Naive thymus-derived CD8-positive, alpha-beta T cell (primary cell): Measurements from ENCODE around the gene ADARB2. TPM values are rescaled to one million over a fixed set of nuclear protein-coding genes. Genes with fewer than 3 reads are reported as not detected.

Experiments
- ATAC-seq, 2 donors: fragments of 150-1000 bp; cut with Tn5 transposase in 1 of 2; sonication (Bioruptor Pico), chemical (Tn5 transposase) in 1 of 2; 1 replicate in 1 of 2; 2 replicates in 1 of 2; pipeline ENCODE4 v1.10.0; 2021; ENCODE audit warnings: mild to moderate bottlenecking in 2 of 2, moderate library complexity in 2 of 2
- POLR2A ChIA-PET: fragments of 350-600 bp; sonication (Branson Sonifier 250); formaldehyde crosslinking; loops from one replicate; lab custom pipeline; 2021; ENCODE audit warnings: antibody characterized with exemption; lab: Charles Lee
- DNase-seq, 10 donors: peaks; one replicate each; pipeline versions ENCODE4 v3.0.0 to v3.0.0-alpha.2; 2020 to 2022
- H3K27ac Mint-ChIP-seq, 10 donors: one replicate each; pipeline ENCODE4 v1.8.0; 2020 to 2022; ENCODE audit warnings: mild to moderate bottlenecking in 10 of 10, mixed read lengths in 10 of 10, moderate library complexity in 4 of 10, inconsistent platforms in 1 of 10
- H3K27me3 Mint-ChIP-seq, 5 donors: one replicate each; pipeline ENCODE4 v1.8.0; 2021 to 2022; ENCODE audit warnings: mixed read lengths in 5 of 5
- H3K36me3 Mint-ChIP-seq, 3 donors: one replicate each; pipeline ENCODE4 v1.8.0; 2020 to 2022; ENCODE audit warnings: mixed read lengths in 3 of 3, mild to moderate bottlenecking in 2 of 3, inconsistent platforms in 1 of 3
- H3K4me1 Mint-ChIP-seq, 4 donors: one replicate each; pipeline ENCODE4 v1.8.0; 2021 to 2022; ENCODE audit warnings: mixed read lengths in 4 of 4
- H3K4me3 Mint-ChIP-seq, 10 donors: one replicate each; pipeline ENCODE4 v1.8.0; 2020 to 2022; ENCODE audit warnings: mild to moderate bottlenecking in 10 of 10, mixed read lengths in 10 of 10, moderate library complexity in 6 of 10, inconsistent platforms in 1 of 10
- H3K9me3 Mint-ChIP-seq, 9 donors: one replicate each; pipeline ENCODE4 v1.8.0; 2020 to 2022; ENCODE audit warnings: mixed read lengths in 9 of 9, mild to moderate bottlenecking in 3 of 9, inconsistent platforms in 1 of 9, moderate library complexity in 1 of 9
- polyA plus RNA-seq, 3 donors: library from polyadenylated mRNA; unstranded; fragments of 300-500 nt; fragmentation: Illumina TruSeq; gene quantifications; one replicate each; pipeline ENCODE4 v1.2.3, GENCODE V29; 2021
- total RNA-seq, 8 experiments: library from RNA in 2 of 8; stranded (reverse) in 2 of 8; gene quantifications; one replicate each; pipeline ENCODE4 v1.2.3 and lab custom pipeline; 2021 to 2026

ADARB2 gene
- total and polyA plus RNA-seq, 5 experiments from 2014 or later, result not detected

DNA sequence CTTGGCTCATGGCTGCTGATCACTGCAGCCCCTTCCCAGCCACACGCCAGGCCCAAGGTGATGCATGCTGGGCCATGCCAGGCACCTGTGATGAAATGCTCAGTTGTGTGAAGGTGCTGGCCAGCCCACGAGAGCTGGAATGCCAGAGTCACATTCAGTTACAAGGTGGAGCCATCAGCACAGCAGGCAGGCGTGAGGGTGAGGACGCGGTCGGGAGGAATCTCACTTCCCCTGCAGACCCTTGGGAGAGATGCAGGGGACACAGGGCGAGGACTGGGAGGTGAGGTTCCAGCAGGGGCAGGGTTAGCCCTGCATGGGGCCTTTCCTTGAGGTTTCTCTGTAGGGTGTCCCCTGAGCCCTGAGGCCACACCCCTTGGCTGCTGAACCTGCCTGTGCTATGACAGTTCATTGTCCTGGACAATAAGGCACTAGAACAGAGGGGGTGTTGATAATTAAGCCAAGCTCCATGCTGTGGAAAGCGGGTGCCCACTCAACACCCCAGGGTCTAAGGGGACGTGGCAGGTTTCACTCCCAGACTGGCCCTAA is 82.4 kb downstream of the ADARB2 start:
- H3K27me3 Mint-ChIP-seq, result peaks cover under 1 to 20% (median 13%) of the 10 kb centered on the region in 5 donors
- H3K4me3 Mint-ChIP-seq, result no peak overlapping the region
- H3K9me3 Mint-ChIP-seq, result no peaks in the 10 kb centered on the region
- no peak for DNase-seq
- no peak for ATAC-seq
- no peaks in the 10 kb centered on the region for H3K36me3 Mint-ChIP-seq
- H3K27ac Mint-ChIP-seq, result no peak overlapping the region
- peaks cover 0 to 6% (median 1%) of the 10 kb centered on the region in 4 donors for H3K4me1 Mint-ChIP-seq
- POLR2A ChIA-PET, result no interaction called here

DNA sequence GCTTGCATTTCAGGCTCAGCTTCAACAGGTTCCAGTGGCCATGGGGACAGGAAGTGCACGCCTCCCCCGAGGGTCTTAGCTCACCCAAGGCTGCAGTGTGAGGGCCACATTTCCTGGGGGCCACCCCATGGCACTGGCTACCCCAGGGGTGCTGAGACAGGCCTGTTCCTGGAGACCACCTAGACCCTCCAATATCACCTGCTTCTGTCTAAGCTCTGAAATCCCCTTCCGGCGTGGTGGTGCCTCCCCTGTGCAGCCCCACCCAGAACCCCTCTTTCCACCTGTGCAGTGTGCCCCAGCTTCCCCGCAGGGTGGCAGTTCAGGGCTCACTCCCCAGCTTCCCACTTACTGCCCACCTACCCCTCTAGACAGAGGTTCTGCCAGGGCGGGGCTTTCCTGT is 83.1 kb downstream of the ADARB2 start:
- peaks cover 0 to 18% (median 13%) of the 10 kb centered on the region in 5 donors for H3K27me3 Mint-ChIP-seq
- no peaks in the 10 kb centered on the region for H3K36me3 Mint-ChIP-seq
- H3K27ac Mint-ChIP-seq, result peak overlapping the region in 1 of 10 donors; percentile 86
- ATAC-seq, result no peak
- no peak overlapping the region for H3K4me3 Mint-ChIP-seq
- POLR2A ChIA-PET, result no interaction called here
- no peaks in the 10 kb centered on the region for H3K9me3 Mint-ChIP-seq
- peaks cover 0 to 6% (median 1%) of the 10 kb centered on the region in 4 donors for H3K4me1 Mint-ChIP-seq
- no peak for DNase-seq

DNA sequence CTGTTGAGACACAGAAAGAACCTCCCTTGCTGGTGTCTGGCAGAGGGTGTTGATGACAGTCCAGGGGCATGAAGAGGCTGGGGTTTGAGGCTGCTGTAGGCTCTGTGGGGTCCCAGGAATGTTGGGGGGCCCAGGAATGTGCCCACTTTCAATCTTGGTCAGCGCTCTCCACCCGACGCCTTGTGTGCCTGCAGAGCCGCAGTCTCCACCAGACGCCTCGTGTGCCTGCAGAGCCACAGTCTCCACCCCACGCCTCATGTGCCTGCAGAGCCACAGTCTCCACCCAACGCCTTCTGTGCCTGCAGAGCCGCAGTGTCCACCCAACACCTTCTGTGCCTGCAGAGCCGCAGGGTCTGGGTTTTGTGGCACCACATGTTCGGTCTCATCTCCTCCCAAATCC is 84.0 kb downstream of the ADARB2 start:
- POLR2A ChIA-PET, result no interaction called here
- Mint-ChIP-seq H3K27me3 (peaks cover 0 to 16% (median 10%) of the 10 kb centered on the region in 5 donors), H3K36me3 (no peaks in the 10 kb centered on the region), H3K4me3 (no peak overlapping the region), H3K27ac (no peak overlapping the region), H3K9me3 (no peaks in the 10 kb centered on the region), H3K4me1 (peaks cover 0 to 5% (median 1%) of the 10 kb centered on the region in 4 donors)
- ATAC-seq (no peak), DNase-seq (no peak)

DNA sequence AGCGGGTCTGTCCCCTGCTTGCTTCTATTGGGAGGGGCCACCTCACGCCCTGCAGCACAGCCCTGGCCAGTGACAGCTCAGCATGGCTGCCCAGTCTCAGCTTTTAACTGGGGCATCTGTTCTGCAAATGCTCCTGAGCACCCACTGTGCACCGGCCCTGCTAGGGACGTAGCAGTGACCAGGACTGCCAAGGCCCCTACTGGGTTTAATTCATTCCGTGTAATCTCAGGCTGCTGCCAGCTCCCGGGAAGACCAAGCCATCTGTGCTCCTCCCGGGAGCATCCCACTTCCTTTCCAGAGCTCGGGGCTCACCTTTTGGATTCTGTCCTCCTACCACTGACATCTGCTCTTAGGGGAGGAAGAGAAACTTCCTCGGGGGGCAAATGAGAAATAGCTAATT is 85.2 kb downstream of the ADARB2 start:
- H3K27ac Mint-ChIP-seq, result no peak overlapping the region
- no peak for DNase-seq

DNA sequence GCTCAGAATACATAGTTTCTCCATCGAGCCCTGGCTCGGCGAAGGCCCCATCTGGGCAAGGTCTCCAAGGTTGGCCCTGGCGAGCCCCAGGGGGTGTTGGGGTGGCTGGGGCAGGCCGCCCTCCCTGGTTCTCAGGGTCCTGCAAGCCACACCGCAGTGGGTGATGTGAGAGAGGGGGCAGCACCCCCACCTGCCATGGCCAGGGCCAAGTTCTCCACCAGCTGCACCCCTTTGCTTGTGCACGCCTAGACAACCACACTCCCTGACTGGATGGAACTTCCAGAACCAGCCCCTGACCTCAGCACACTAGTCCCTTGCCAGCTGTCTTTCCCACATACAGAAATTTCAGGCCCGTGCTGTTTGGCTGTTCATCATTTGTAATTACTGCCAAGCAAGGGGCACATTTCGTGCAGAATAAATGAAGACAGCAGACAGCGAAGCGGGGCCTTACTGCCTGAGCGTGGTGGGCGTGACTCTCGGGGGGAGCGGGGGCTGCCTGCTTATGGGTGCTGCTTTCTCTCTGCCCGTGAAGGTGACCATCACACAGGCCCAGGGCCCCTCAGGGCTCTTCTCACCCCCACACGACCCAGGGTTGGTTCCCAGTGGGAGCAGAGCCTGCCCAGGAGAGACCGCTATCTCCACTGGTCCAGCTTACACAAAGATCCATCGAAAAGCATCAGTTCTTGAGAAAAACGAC is 85.9 kb downstream of the ADARB2 start:
- peaks cover 0 to 9% (median 1%) of the 10 kb centered on the region in 5 donors for H3K27me3 Mint-ChIP-seq
- H3K27ac Mint-ChIP-seq, result no peak overlapping the region
- no peak for DNase-seq
- POLR2A ChIA-PET, result no interaction called here
- H3K4me3 Mint-ChIP-seq, result no peak overlapping the region
- H3K9me3 Mint-ChIP-seq, result no peaks in the 10 kb centered on the region
- peaks cover 0 to 3% (median 0%) of the 10 kb centered on the region in 4 donors for H3K4me1 Mint-ChIP-seq
- ATAC-seq, result no peak
- no peaks in the 10 kb centered on the region for H3K36me3 Mint-ChIP-seq

More for the DNA sequence above, 85.2 kb downstream of the ADARB2 start:
- H3K27me3 Mint-ChIP-seq, result peaks cover 0 to 9% (median 1%) of the 10 kb centered on the region in 5 donors
- ATAC-seq, result no peak
- H3K36me3 Mint-ChIP-seq, result no peaks in the 10 kb centered on the region
- POLR2A ChIA-PET, result no interaction called here
- H3K9me3 Mint-ChIP-seq, result no peaks in the 10 kb centered on the region
- peaks cover 0 to 3% (median 0%) of the 10 kb centered on the region in 4 donors for H3K4me1 Mint-ChIP-seq
- no peak overlapping the region for H3K4me3 Mint-ChIP-seq

DNA sequence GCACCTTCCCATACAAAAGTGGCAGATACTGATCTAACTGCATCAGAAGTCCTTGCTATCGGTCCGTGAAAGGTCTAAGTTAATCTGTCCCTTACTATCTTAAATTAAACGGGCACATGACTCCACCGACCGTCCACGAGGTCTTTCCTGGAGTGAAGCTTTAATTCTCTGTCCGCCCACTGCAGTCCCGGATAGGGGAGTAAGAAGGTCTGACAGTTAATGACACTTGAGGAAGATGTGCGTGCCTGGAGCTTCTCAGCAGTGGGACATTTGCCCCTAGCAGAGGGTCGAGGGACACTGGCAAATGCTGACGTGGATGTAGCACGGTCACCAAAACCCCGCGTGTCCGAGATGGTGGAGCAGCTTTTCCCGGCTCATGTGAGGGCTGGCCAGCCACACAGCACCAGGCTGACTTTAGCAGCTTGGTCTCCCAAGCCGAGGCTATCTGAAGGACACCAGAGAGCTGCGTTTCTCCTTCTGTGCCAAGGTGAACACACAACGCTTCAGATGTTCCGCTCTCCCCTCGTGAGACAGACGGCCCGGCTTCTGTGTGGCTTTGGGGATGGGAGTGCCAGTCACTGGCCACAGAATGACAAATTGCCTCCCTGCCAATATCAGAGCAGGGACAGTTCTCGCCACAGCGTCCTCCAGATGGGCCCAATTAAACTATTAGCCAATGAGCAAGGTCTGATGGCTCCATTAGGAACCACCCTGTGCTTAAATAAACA is 86.6 kb downstream of the ADARB2 start:
- POLR2A ChIA-PET, result no interaction called here
- H3K4me1 Mint-ChIP-seq, result peaks cover 0 to 3% (median 0%) of the 10 kb centered on the region in 4 donors
- H3K9me3 Mint-ChIP-seq, result no peaks in the 10 kb centered on the region
- no peak overlapping the region for H3K27ac Mint-ChIP-seq
- H3K4me3 Mint-ChIP-seq, result no peak overlapping the region
- no peaks in the 10 kb centered on the region for H3K36me3 Mint-ChIP-seq
- H3K27me3 Mint-ChIP-seq, result peaks cover 0 to 11% (median 1%) of the 10 kb centered on the region in 5 donors
- ATAC-seq (no peak), DNase-seq (no peak)

DNA sequence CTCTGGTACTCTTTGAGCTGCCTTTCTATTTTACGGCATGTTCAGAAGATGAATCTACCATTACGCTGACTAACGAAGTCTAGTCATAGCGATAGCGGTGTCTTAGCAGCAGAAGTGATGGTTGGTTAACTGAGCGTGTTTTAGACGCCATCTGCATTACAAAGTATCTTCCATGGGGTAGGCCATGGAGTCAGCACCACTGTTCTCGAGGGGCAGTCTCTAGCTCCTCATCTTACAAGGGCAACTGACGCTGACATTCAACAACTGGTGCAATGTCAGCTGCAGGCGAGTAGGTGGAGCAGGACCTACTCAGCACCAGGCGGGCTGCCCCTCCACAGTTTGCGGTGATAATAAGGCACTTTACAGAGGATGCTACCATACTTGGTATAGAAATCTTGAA is 88.7 kb downstream of the ADARB2 start:
- H3K27ac Mint-ChIP-seq, result no peak overlapping the region
- no peaks in the 10 kb centered on the region for H3K4me1 Mint-ChIP-seq
- no peaks in the 10 kb centered on the region for H3K36me3 Mint-ChIP-seq
- ATAC-seq (no peak), DNase-seq (no peak)
- peaks cover 0 to 22% (median 5%) of the 10 kb centered on the region in 5 donors for H3K27me3 Mint-ChIP-seq
- peaks cover 0 to 3% (median 0%) of the 10 kb centered on the region in 9 donors for H3K9me3 Mint-ChIP-seq
- POLR2A ChIA-PET, result no interaction called here
- no peak overlapping the region for H3K4me3 Mint-ChIP-seq

DNA sequence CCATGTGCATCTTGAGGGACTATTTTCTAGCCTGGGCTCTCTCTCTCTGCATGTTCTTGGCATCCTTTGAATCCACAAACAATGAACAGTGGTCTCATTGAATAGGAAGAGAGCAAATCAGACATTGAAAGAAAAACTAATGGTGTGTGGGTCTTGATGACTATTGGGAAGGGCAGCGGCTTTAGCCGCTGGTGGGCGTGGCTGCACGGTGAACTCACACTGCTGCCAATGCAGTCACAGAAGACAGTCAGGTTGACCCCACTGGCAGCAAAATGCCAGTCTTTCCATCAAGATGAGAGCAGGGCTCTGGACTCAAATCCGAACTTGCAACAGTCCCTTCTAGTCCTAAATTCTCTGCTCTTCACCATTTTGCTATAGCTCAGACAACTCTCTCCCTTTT is 91.0 kb downstream of the ADARB2 start:
- no peak for ATAC-seq
- POLR2A ChIA-PET, result no interaction called here
- H3K4me1 Mint-ChIP-seq, result no peaks in the 10 kb centered on the region
- H3K36me3 Mint-ChIP-seq, result no peaks in the 10 kb centered on the region
- no peak overlapping the region for H3K27ac Mint-ChIP-seq
- H3K4me3 Mint-ChIP-seq, result no peak overlapping the region
- peaks cover 0 to 3% (median 0%) of the 10 kb centered on the region in 9 donors for H3K9me3 Mint-ChIP-seq
- H3K27me3 Mint-ChIP-seq, result peaks cover 0 to 29% (median 5%) of the 10 kb centered on the region in 5 donors
- DNase-seq, result no peak

DNA sequence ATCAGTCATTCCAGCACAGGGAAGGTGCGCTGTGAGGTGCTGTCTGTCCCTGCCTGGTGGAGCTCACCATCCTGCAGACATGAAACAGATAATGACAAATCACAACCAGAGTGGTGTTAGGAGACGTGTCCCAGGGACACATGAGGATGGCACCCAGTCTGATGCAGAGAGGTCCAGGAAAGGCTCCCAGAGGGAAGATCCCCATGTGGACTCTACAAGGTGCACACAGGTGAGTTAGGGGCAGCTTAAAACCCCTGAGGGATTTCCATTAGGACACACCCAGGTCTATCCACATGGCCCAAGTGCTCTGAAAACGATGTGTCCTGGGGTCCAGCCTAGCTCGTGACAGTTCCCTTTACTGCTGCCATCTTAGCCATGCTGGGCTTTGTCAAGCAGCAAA is 91.4 kb downstream of the ADARB2 start:
- peaks cover 0 to 27% (median 5%) of the 10 kb centered on the region in 5 donors for H3K27me3 Mint-ChIP-seq
- POLR2A ChIA-PET, result no interaction called here
- no peak for ATAC-seq
- H3K9me3 Mint-ChIP-seq, result peaks cover 0 to 3% (median 0%) of the 10 kb centered on the region in 9 donors
- no peaks in the 10 kb centered on the region for H3K4me1 Mint-ChIP-seq
- DNase-seq, result no peak
- H3K36me3 Mint-ChIP-seq, result no peaks in the 10 kb centered on the region
- H3K4me3 Mint-ChIP-seq, result no peak overlapping the region
- H3K27ac Mint-ChIP-seq, result no peak overlapping the region

DNA sequence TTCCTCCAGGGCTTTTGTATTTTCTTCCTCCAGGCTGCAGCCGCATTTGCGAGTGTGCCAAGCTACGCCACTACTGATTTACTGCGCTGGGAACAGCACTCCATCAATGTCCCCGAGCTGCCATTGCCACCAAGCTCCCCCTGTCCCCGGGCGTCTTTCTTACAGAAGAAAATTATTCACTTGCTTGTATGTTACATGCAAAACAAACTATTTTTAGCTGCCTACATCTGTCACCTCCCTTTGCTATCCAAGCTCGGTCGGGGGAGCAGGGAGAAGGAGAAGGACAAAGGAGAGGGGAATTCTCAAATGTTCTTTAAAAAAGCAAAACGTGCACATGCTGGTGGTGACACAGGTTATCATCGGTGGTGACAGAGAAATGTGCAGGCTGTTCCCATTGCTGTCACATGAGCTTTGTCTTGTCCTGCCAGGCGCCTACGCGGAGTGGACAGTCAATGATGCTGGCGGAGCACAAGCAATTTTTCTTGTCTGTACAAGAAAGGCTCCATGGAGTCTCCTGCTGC is 93.1 kb downstream of the ADARB2 start:
- Mint-ChIP-seq H3K36me3 (no peaks in the 10 kb centered on the region), H3K27ac (peak overlapping the region in 1 of 10 donors; percentile 58), H3K4me3 (no peak overlapping the region), H3K27me3 (peaks cover 0 to 23% (median 5%) of the 10 kb centered on the region in 5 donors), H3K9me3 (peaks cover 0 to 3% (median 0%) of the 10 kb centered on the region in 9 donors), H3K4me1 (no peaks in the 10 kb centered on the region)
- POLR2A ChIA-PET, result no interaction called here
- no peak for DNase-seq
- no peak for ATAC-seq

DNA sequence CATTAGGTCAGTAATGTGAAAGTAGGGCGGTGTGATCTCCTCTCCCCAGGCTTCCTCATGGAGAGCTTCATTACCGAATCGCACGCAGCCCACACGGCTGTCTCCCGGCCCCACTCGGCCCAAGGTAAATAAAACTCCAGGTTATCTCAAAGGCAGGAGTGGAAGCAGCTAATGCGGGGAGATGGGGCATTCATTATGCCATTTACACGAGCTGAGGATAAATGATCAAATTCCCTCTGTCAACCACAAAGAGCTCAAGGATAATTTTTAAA is 93.5 kb downstream of the ADARB2 start:
- Mint-ChIP-seq H3K4me1 (no peaks in the 10 kb centered on the region), H3K4me3 (no peak overlapping the region), H3K27ac (no peak overlapping the region), H3K9me3 (peaks cover 0 to 3% (median 0%) of the 10 kb centered on the region in 9 donors), H3K27me3 (peaks cover 0 to 23% (median 5%) of the 10 kb centered on the region in 5 donors), H3K36me3 (no peaks in the 10 kb centered on the region)
- no peak for DNase-seq
- POLR2A ChIA-PET, result no interaction called here
- ATAC-seq, result no peak

DNA sequence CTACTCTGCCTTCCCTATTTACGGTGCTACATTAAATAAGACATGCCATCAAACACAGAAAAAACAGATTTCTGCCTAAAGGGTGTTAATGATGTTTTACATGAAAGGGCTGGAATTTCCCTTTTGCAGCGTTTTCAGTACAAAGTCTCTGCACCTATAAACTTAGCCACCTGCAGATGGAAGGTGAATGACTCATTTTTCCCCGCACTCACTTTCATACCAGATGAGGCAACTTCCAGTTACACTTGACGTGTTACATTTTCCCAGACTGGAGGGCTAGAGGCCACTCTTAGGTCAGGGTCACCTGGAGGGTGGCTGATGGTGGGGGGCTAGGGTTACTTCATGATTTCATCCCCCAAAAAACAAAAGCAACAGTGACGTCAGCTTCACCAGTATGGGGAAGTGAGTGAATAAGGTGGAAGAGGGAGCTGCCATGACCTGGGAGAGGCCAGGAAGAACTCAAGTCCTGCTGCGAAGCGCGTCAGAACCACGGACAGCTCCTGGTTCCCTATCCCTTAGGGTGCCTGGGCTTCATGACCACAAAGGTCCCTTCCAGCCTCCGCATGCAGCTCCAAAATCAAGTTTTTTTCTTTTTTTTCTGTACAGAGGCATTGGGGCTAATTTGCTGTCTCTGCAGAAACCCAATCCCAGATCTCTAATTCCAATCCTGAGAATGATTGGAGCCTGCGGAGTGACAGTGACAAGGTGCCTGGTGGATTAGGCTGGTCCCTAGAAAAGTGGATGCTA is 94.0 kb downstream of the ADARB2 start:
- peaks cover 0 to 3% (median 0%) of the 10 kb centered on the region in 9 donors for H3K9me3 Mint-ChIP-seq
- H3K4me3 Mint-ChIP-seq, result no peak overlapping the region
- H3K36me3 Mint-ChIP-seq, result no peaks in the 10 kb centered on the region
- ATAC-seq (no peak), DNase-seq (no peak)
- no peaks in the 10 kb centered on the region for H3K4me1 Mint-ChIP-seq
- H3K27me3 Mint-ChIP-seq, result peaks cover 0 to 21% (median 5%) of the 10 kb centered on the region in 5 donors
- POLR2A ChIA-PET, result no interaction called here
- H3K27ac Mint-ChIP-seq, result no peak overlapping the region
